B cell (primary cell): ENCODE measurements around the gene FKBP6. TPM values are rescaled to one million over a fixed set of nuclear protein-coding genes. Genes with fewer than 3 reads are reported as not detected.
"Not testable (repeated sequence)": the region's sequence is repeated elsewhere in the genome, so short reads cannot be mapped to it uniquely, and the experiment has no call there.

Source experiments
- ATAC-seq: fragments of 200-7000 bp; cut with Tn5 transposase; one replicate; pipeline ENCODE4 v1.10.0; 2021; ENCODE audit warnings: low read depth, mild to moderate bottlenecking, moderate number of reproducible peaks, moderate library complexity
- CTCF ChIA-PET: fragments of 350-600 bp; sonication (Branson Sonifier 250); formaldehyde crosslinking; loops from one replicate; lab custom pipeline; 2021; ENCODE audit warnings: antibody characterized with exemption, inconsistent platforms; lab: Charles Lee
- POLR2A ChIA-PET: fragments of 350-600 bp; sonication (Branson Sonifier 250); formaldehyde crosslinking; loops from one replicate; lab custom pipeline; 2021; ENCODE audit warnings: antibody characterized with exemption; lab: Charles Lee
- DNase-seq: peaks from one replicate; pipeline ENCODE4 v3.0.0; 2013
- H2AFZ ChIP-seq: 2 replicates; pipeline ENCODE4 v1.6.1; 2012; ENCODE audit warnings: mild to moderate bottlenecking, low read depth, low read length; ENCODE audit not compliant: insufficient read depth, poor library complexity, severe bottlenecking
- H3K27ac ChIP-seq, 2 donors: 1 replicate in 1 of 2; 2 replicates in 1 of 2; pipeline ENCODE4 v1.5.1; 2012 to 2013; ENCODE audit warnings: low read length in 2 of 2, mild to moderate bottlenecking in 2 of 2, moderate library complexity in 1 of 2
- H3K27me3 ChIP-seq, 4 experiments: fragments of 200-600 bp in 1 of 4; sonication (generic) in 1 of 4; replicated peaks in 1 of 4; 1 replicate in 2 of 4; 2 replicates in 2 of 4; pipeline versions ENCODE4 v1.6.1 to v1.7.0; 2013 to 2016; ENCODE audit warnings: low read length in 3 of 4, mild to moderate bottlenecking in 2 of 4, mixed read lengths in 1 of 4, moderate library complexity in 1 of 4; ENCODE audit not compliant: insufficient read depth in 4 of 4, control insufficient read depth in 3 of 4; ENCODE audit errors: control extremely low read depth in 1 of 4
- H3K36me3 ChIP-seq, 2 experiments: replicated peaks in 1 of 2; 1 replicate in 1 of 2; 2 replicates in 1 of 2; pipeline versions ENCODE4 v1.6.1 to v1.7.1; 2013; ENCODE audit warnings: low read length in 1 of 2; ENCODE audit not compliant: insufficient read depth in 2 of 2, control insufficient read depth in 1 of 2; ENCODE audit errors: control extremely low read depth in 1 of 2, extremely low read depth in 1 of 2
- H3K4me1 ChIP-seq, 2 donors: fragments of 200-600 bp in 1 of 2; sonication (generic) in 1 of 2; 1 replicate in 1 of 2; 2 replicates in 1 of 2; pipeline versions ENCODE4 v1.5.1 to v1.6.1; 2013 to 2017; ENCODE audit warnings: low read length in 2 of 2; ENCODE audit not compliant: control insufficient read depth in 2 of 2, insufficient read depth in 2 of 2
- H3K4me2 ChIP-seq: replicated peaks from 2 replicates; pipeline ENCODE3; 2012; ENCODE audit warnings: mild to moderate bottlenecking, low read depth, low read length; ENCODE audit not compliant: poor library complexity, severe bottlenecking
- H3K4me3 ChIP-seq, 5 experiments: fragments of 200-600 bp in 1 of 5; sonication (generic) in 1 of 5; 1 replicate in 3 of 5; 2 replicates in 2 of 5; pipeline versions ENCODE4 v1.5.1 to v1.7.0; 2011 to 2016; ENCODE audit warnings: low read length in 4 of 5, mild to moderate bottlenecking in 4 of 5, low read depth in 2 of 5, control low read depth in 1 of 5, moderate library complexity in 1 of 5; ENCODE audit not compliant: insufficient read depth in 1 of 5; ENCODE audit errors: control extremely low read depth in 1 of 5, extremely low read depth in 1 of 5
- H3K79me2 ChIP-seq: fragments of 200-600 bp; sonication (generic); one replicate; pipeline ENCODE4 v1.6.0; 2016; ENCODE audit warnings: low read length; ENCODE audit not compliant: control insufficient read depth, insufficient read depth
- H3K9ac ChIP-seq: fragments of 200-600 bp; sonication (generic); 2 replicates; pipeline ENCODE4 v1.6.1; 2017; ENCODE audit warnings: mild to moderate bottlenecking, low read length, moderate library complexity
- H3K9me3 ChIP-seq, 3 donors: one replicate each; pipeline versions ENCODE4 v1.6.1 to v1.7.1; 2013; ENCODE audit warnings: low read length in 2 of 3; ENCODE audit not compliant: control insufficient read depth in 2 of 3, insufficient read depth in 1 of 3; ENCODE audit errors: control extremely low read depth in 1 of 3
- H4K20me1 ChIP-seq: 2 replicates; pipeline ENCODE4 v1.6.0; 2012; ENCODE audit warnings: mild to moderate bottlenecking, low read length; ENCODE audit not compliant: insufficient read depth, control insufficient read depth, poor library complexity, severe bottlenecking
- H3K27ac Mint-ChIP-seq: one replicate; pipeline ENCODE4 v1.8.0; 2021; ENCODE audit warnings: mixed read lengths
- H3K27me3 Mint-ChIP-seq: one replicate; pipeline ENCODE4 v1.8.0; 2021; ENCODE audit warnings: mixed read lengths
- H3K4me1 Mint-ChIP-seq: one replicate; pipeline ENCODE4 v1.8.0; 2021; ENCODE audit warnings: mixed read lengths
- H3K4me3 Mint-ChIP-seq: one replicate; pipeline ENCODE4 v1.8.0; 2021; ENCODE audit warnings: mixed read lengths
- H3K9me3 Mint-ChIP-seq: one replicate; pipeline ENCODE4 v1.8.0; 2022; ENCODE audit warnings: mixed read lengths; ENCODE audit not compliant: insufficient read depth
- CTCF ChIP-seq: fragments of 200-600 bp; IDR thresholded peaks from one replicate; pipeline ENCODE4 v1.8.0; 2022; ENCODE audit warnings: antibody characterized with exemption, mild to moderate bottlenecking
- EZH2 ChIP-seq: IDR thresholded peaks from 2 replicates; pipeline ENCODE4 v1.6.1; 2012; ENCODE audit warnings: borderline replicate concordance, low read depth, mild to moderate bottlenecking, moderate library complexity, low read length; ENCODE audit not compliant: insufficient read depth, poor library complexity, severe bottlenecking
- WGBS: methylation state at CpG from one replicate; pipeline ENCODE4 v1.1.5; 2013; ENCODE audit warnings: missing lambda C conversion rate; ENCODE audit not compliant: insufficient coverage; 5-methylcytosine and 5-hydroxymethylcytosine counted together
- intact Hi-C: fragments of 100-400 bp; cut with micrococcal nuclease; formaldehyde crosslinking; loops from one replicate; pipeline ENCODE4 v1.10.0; 2022
- polyA plus RNA-seq: library from polyadenylated mRNA; depleted of rRNA; stranded (reverse); fragments of >200 nt; gene quantifications from 2 replicates; pipeline ENCODE4 v1.2.3, GENCODE V29; 2012
- total RNA-seq, 2 donors: library from RNA; stranded (reverse); fragments of 120-200 nt in 1 of 2; gene quantifications; 1 replicate in 1 of 2; 2 replicates in 1 of 2; pipeline versions ENCODE4 v1.2.3 to v1.2.4, GENCODE V29; 2013 to 2022

The FKBP6 gene
- total and polyA plus RNA-seq, 2 donors (not counting 1 experiment from before 2014, with no cell fraction given): not detected

- not testable (repeated sequence) for H3K27ac Mint-ChIP-seq
- 95% methylated on average over 4 of the region's 15 CpGs for WGBS
Observed at GRCh38 chr7:73304612-73305387, 23.2 kb upstream of the FKBP6 start.

GRCh38 chr7:73307436-73307835, 20.5 kb upstream of the FKBP6 start:
- Histone ChIP-seq H3K9ac (peak overlapping the region; percentile 73), H3K79me2 (peaks cover 27% of the 10 kb centered on the region), H3K9me3 (peaks cover 0 to 4% (median 0%) of the 10 kb centered on the region in 3 donors), H3K4me2 (peak overlapping the region; percentile 73), H3K36me3 (peaks cover 0 to 36% of the 10 kb centered on the region in 2 experiments), H2AFZ (no peak overlapping the region), H3K4me1 (peaks cover 14 to 19% of the 10 kb centered on the region in 2 donors), H3K27ac (no peak overlapping the region), H4K20me1 (peaks cover 23% of the 10 kb centered on the region), H3K27me3 (no peaks in the 10 kb centered on the region), H3K4me3 (peak overlapping the region in 3 of 5 experiments; percentile 71 to 80 (median 73))
- POLR2A ChIA-PET: no interaction called here
- intact Hi-C loops: no loop called here
- Mint-ChIP-seq H3K27ac (peak overlapping the region; percentile 99), H3K9me3 (no peaks in the 10 kb centered on the region), H3K27me3 (no peaks in the 10 kb centered on the region), H3K4me1 (peaks cover 34% of the 10 kb centered on the region), H3K4me3 (peak overlapping the region; percentile 99)
- WGBS: 97% methylated on average over 11 of the region's 13 CpGs
- TF ChIP-seq EZH2: no peak
- TF ChIP-seq CTCF: no peak
- CTCF ChIA-PET: no interaction called here
- ATAC-seq: no peak
- DNase-seq: no peak

More at GRCh38 chr7:73304612-73305387, 23.2 kb upstream of the FKBP6 start:
- peaks cover 23% of the 10 kb centered on the region for H4K20me1 ChIP-seq
- ATAC-seq, H3K9ac ChIP-seq, H3K27me3 ChIP-seq, H2AFZ ChIP-seq, H3K9me3 Mint-ChIP-seq, CTCF ChIA-PET, H3K4me2 ChIP-seq, H3K9me3 ChIP-seq, H3K4me3 ChIP-seq, POLR2A ChIA-PET, H3K27me3 Mint-ChIP-seq, H3K4me3 Mint-ChIP-seq, intact Hi-C loops, DNase-seq, H3K27ac ChIP-seq: not testable (repeated sequence)
- peaks cover 27% of the 10 kb centered on the region for H3K79me2 ChIP-seq
- peaks cover 30% of the 10 kb centered on the region for H3K4me1 Mint-ChIP-seq
- peaks cover 0 to 36% of the 10 kb centered on the region in 2 experiments for H3K36me3 ChIP-seq
- peaks cover 14 to 19% of the 10 kb centered on the region in 2 donors for H3K4me1 ChIP-seq
